Measurements from ENCODE around the gene SERF2. TPM values are rescaled to one million over a fixed set of nuclear protein-coding genes. Genes with fewer than 3 reads are reported as not detected.

SERF2 gene
- total and polyA plus RNA-seq, 2 of the 13 experiments (the other 11 are each of a cell fraction or from before 2014, with no cell fraction given), result 811 to 1,257 TPM

GRCh38 chr15:43800286-43801141 is 8.4 kb downstream of the SERF2 start, which contains the start of gene HYPK (continued):
- TF ChIP-seq ZNF607 (CRISPR knock-in tag; IDR thresholded peaks at IDR 0.05; ENCODE audit: borderline replicate concordance) (peak; percentile 67; the same call in 1 of the 2 replicates), ZNF776 (CRISPR knock-in tag; IDR thresholded peaks at IDR 0.05) (peak; percentile 64; the same call in 1 of the 2 replicates), JUND (CRISPR knock-in tag; IDR thresholded peaks at IDR 0.05) (0 out of 2 replicates have a peak, but pooled peaks have one; percentile 22), ZNF234 (CRISPR knock-in tag; conservative IDR thresholded peaks at IDR 0.05) (no peak), KMT2A (CRISPR knock-in tag; IDR thresholded peaks at IDR 0.05) (peak; percentile 35; the same call in 1 of the 2 replicates), FOXO1 (CRISPR knock-in tag; IDR thresholded peaks at IDR 0.05) (no peak), ZNF580 (CRISPR knock-in tag; IDR thresholded peaks at IDR 0.05; ENCODE audit: borderline replicate concordance, low read depth) (peak; percentile 68; the same call in 1 of the 2 replicates), ZNF605 (CRISPR knock-in tag; IDR thresholded peaks at IDR 0.05) (0 out of 2 replicates have a peak, but pooled peaks have one; percentile 44), ZNF503 (CRISPR knock-in tag; IDR thresholded peaks at IDR 0.05) (no peak), ZNF296 (CRISPR knock-in tag; conservative IDR thresholded peaks at IDR 0.05) (0 out of 2 replicates have a peak, but pooled peaks have one; percentile 32), PRDM15 (CRISPR knock-in tag; IDR thresholded peaks at IDR 0.05) (no peak), GABPA (IDR thresholded peaks at IDR 0.05; ENCODE audit: low read depth, low read length) (peak; percentile 83), GABPA (CRISPR knock-in tag; IDR thresholded peaks at IDR 0.05; ENCODE audit: low read depth) (peak; percentile 97), NBN (conservative IDR thresholded peaks at IDR 0.05) (no peak), SAP130 (CRISPR knock-in tag; IDR thresholded peaks at IDR 0.05; ENCODE audit: low read depth) (peak; percentile 90), ZNF205 (CRISPR knock-in tag; IDR thresholded peaks at IDR 0.05) (no peak), NR2C2 (CRISPR knock-in tag; IDR thresholded peaks at IDR 0.05; ENCODE audit: borderline replicate concordance) (no peak), ZNF512 (CRISPR knock-in tag; IDR thresholded peaks at IDR 0.05) (no peak), ZNF691 (CRISPR knock-in tag; IDR thresholded peaks at IDR 0.05; ENCODE audit: borderline replicate concordance, low read depth) (peak; percentile 47; the same call in 1 of the 2 replicates), FOSL2 (CRISPR knock-in tag; IDR thresholded peaks at IDR 0.05) (peak; percentile 34)

Measured in HepG2 (cell line).